GM18868 (cell line): ENCODE results near the gene RRP15.

Experiments used
- ATAC-seq: cut with Tn5 transposase; IDR thresholded peaks from one replicate; pipeline ENCODE4 v1.9.1; 2021; ENCODE audit warnings: mild to moderate bottlenecking, moderate library complexity; ENCODE audit not compliant: unreplicated experiment

Gene RRP15

GRCh38 chr1:218384581-218384993 is 99.5 kb downstream of the RRP15 start:
- ATAC-seq: no peak
